Uterus (tissue), 2 donors: ENCODE results near the gene PLCL2.

Experiments
- CTCF ChIP-seq, 4 experiments: fragments of 200-600 bp in 2 of 4; fragments of 450-650 bp in 2 of 4; sonication (generic) in 2 of 4; IDR thresholded peaks; one replicate each; pipeline ENCODE4 v1.5.1; 2016 to 2019; ENCODE audit warnings: antibody characterized with exemption in 4 of 4, mild to moderate bottlenecking in 2 of 4, moderate library complexity in 1 of 4
- POLR2A ChIP-seq, 2 donors: fragments of 450-650 bp; IDR thresholded peaks; one replicate each; pipeline ENCODE4 v1.6.1; 2016; ENCODE audit warnings: antibody characterized with exemption in 2 of 2, mild to moderate bottlenecking in 1 of 2, moderate library complexity in 1 of 2

DNA sequence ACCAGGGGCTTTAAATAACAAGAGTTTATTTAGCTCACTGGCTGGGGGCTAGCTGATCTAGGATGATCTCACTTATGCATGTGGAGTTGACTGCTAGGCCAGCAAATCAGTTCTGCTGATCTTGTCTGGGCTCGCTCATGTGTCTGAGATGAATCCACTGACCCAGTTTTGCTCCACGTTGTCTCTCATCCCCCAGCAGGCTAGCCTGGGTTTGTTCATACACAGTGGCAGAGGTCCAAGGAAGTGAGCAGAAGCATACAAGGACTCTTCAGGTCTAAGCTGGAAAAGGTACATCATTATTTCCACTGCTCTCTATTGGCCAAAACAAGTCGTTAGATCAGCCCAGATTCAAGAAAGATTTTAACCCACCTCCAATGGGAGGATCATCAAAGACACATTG lies 238.0 kb downstream of the PLCL2 start:
- TF ChIP-seq CTCF (IDR thresholded peaks at IDR 0.05) = no peak
- TF ChIP-seq POLR2A (IDR thresholded peaks at IDR 0.05) = no peak
